H1 (cell line): ENCODE results near the gene TAF4. TPM values are rescaled to one million over a fixed set of nuclear protein-coding genes. Genes with fewer than 3 reads are reported as not detected.

Experiments
- CTCF ChIA-PET: fragments of 300-600 bp; sonication (Branson Sonifier 250); formaldehyde crosslinking; loops from one replicate; lab custom pipeline; 2021; ENCODE audit not compliant: partially characterized antibody; lab: Charles Lee
- POLR2A ChIA-PET: fragments of 300-600 bp; sonication (Branson Sonifier 250); formaldehyde crosslinking; loops from one replicate; lab custom pipeline; 2021; ENCODE audit warnings: inconsistent platforms; ENCODE audit not compliant: partially characterized antibody; lab: Charles Lee
- DNase-seq, 2 experiments: peaks; one replicate each; pipeline versions ENCODE4 v3.0.0 to v3.0.0-alpha.2; 2010 to 2022; ENCODE audit warnings: low spot score in 2 of 2, low read depth in 1 of 2, mixed read lengths in 1 of 2
- FAIRE-seq: peaks from 2 replicates; lab custom pipeline; 2011; peaks lifted over from hg19 to GRCh38; lab: Jason Lieb, UNC
- H2AFZ ChIP-seq: 2 replicates; pipeline ENCODE4 v1.8.1; 2012; ENCODE audit warnings: low read length, inconsistent platforms
- H2AK5ac ChIP-seq: 2 replicates; pipeline ENCODE4 v1.6.1; 2013; ENCODE audit warnings: low read depth, low read length
- H2BK120ac ChIP-seq: replicated peaks from 2 replicates; pipeline ENCODE3; 2013; ENCODE audit warnings: low read depth, low read length, inconsistent platforms
- H2BK12ac ChIP-seq: 2 replicates; pipeline ENCODE4 v1.6.1; 2013; ENCODE audit warnings: low read depth, low read length
- H2BK15ac ChIP-seq: 2 replicates; pipeline ENCODE4 v1.6.1; 2013; ENCODE audit warnings: low read length
- H2BK20ac ChIP-seq: 2 replicates; pipeline ENCODE4 v1.6.1; 2013; ENCODE audit warnings: low read length
- H2BK5ac ChIP-seq: 2 replicates; pipeline ENCODE4 v1.6.1; 2013; ENCODE audit warnings: low read depth, low read length
- H3K14ac ChIP-seq: 2 replicates; pipeline ENCODE4 v1.6.1; 2013; ENCODE audit warnings: inconsistent platforms; ENCODE audit not compliant: insufficient read length
- H3K18ac ChIP-seq: 2 replicates; pipeline ENCODE4 v1.6.1; 2013; ENCODE audit warnings: low read length; ENCODE audit errors: extremely low read depth
- H3K23ac ChIP-seq: 2 replicates; pipeline ENCODE4 v1.6.1; 2013; ENCODE audit warnings: inconsistent platforms; ENCODE audit not compliant: insufficient read length
- H3K23me2 ChIP-seq: 2 replicates; pipeline ENCODE4 v1.6.1; 2013; ENCODE audit warnings: low read depth, low read length
- H3K27ac ChIP-seq: 2 replicates; pipeline ENCODE4 v1.6.1; 2011; ENCODE audit warnings: low read depth, low read length, inconsistent platforms
- H3K27me3 ChIP-seq, 4 experiments: replicated peaks in 1 of 4; 1 replicate in 1 of 4; 2 replicates in 3 of 4; pipeline versions ENCODE4 v1.6.1 to v1.8.1; 2011 to 2013; ENCODE audit warnings: low read length in 3 of 4, mild to moderate bottlenecking in 3 of 4, inconsistent platforms in 2 of 4, mixed read lengths in 2 of 4, moderate library complexity in 1 of 4; ENCODE audit not compliant: control insufficient read depth in 3 of 4, insufficient read depth in 3 of 4; ENCODE audit errors: extremely low read depth in 1 of 4
- H3K36me3 ChIP-seq, 4 experiments: 2 replicates each; pipeline versions ENCODE4 v1.6.1 to v1.8.1; 2011 to 2013; ENCODE audit warnings: mild to moderate bottlenecking in 4 of 4, low read length in 3 of 4, moderate library complexity in 2 of 4, control low read depth in 1 of 4, inconsistent platforms in 1 of 4; ENCODE audit not compliant: insufficient read depth in 4 of 4, control insufficient read depth in 2 of 4
- H3K4ac ChIP-seq: replicated peaks from 2 replicates; pipeline ENCODE3; 2013; ENCODE audit warnings: low read length, low read depth, mixed read lengths, inconsistent platforms; ENCODE audit not compliant: insufficient read length
- H3K4me1 ChIP-seq, 4 experiments: replicated peaks in 1 of 4; 1 replicate in 1 of 4; 2 replicates in 3 of 4; pipeline versions ENCODE4 v1.6.1 to v1.8.1; 2011 to 2013; ENCODE audit warnings: low read length in 3 of 4, inconsistent platforms in 2 of 4, mixed read lengths in 1 of 4; ENCODE audit not compliant: insufficient read depth in 4 of 4, control insufficient read depth in 3 of 4
- H3K4me2 ChIP-seq, 2 experiments: 2 replicates each; pipeline versions ENCODE4 v1.6.1 to v1.8.1; 2011 to 2013; ENCODE audit warnings: low read depth in 2 of 2, low read length in 2 of 2, control low read depth in 1 of 2, inconsistent platforms in 1 of 2, mild to moderate bottlenecking in 1 of 2; ENCODE audit not compliant: insufficient read depth in 1 of 2
- H3K4me3 ChIP-seq, 4 experiments: fragments of 200-600, 300-600 bp in 1 of 4; sonication (generic), shearing (Covaris generic), sonication (Bioruptor Twin) in 1 of 4; 2 replicates each; pipeline versions ENCODE4 v1.5.1 to v1.8.1; 2011 to 2016; ENCODE audit warnings: low read length in 4 of 4, low read depth in 3 of 4, control low read depth in 2 of 4, inconsistent platforms in 2 of 4, mild to moderate bottlenecking in 2 of 4, mixed read lengths in 1 of 4, moderate library complexity in 1 of 4; ENCODE audit not compliant: insufficient read depth in 2 of 4; ENCODE audit errors: extremely low read depth in 1 of 4
- H3K56ac ChIP-seq: replicated peaks from 2 replicates; pipeline ENCODE3; 2013; ENCODE audit warnings: low read depth, mild to moderate bottlenecking, mixed read lengths, low read length, inconsistent platforms; ENCODE audit not compliant: insufficient read length
- H3K79me1 ChIP-seq: 2 replicates; pipeline ENCODE4 v1.6.1; 2013; ENCODE audit warnings: low read depth, low read length, control low read depth
- H3K79me2 ChIP-seq, 2 experiments: 2 replicates each; pipeline versions ENCODE4 v1.6.1 to v1.8.1; 2012 to 2013; ENCODE audit warnings: low read length in 2 of 2, mild to moderate bottlenecking in 2 of 2, inconsistent platforms in 1 of 2; ENCODE audit not compliant: insufficient read depth in 2 of 2, control insufficient read depth in 1 of 2
- H3K9ac ChIP-seq, 4 experiments: replicated peaks in 1 of 4; 1 replicate in 1 of 4; 2 replicates in 3 of 4; pipeline versions ENCODE4 v1.6.1 to v1.8.1; 2011 to 2013; ENCODE audit warnings: low read depth in 3 of 4, low read length in 3 of 4, control low read depth in 2 of 4, mild to moderate bottlenecking in 2 of 4, moderate library complexity in 2 of 4, inconsistent platforms in 1 of 4; ENCODE audit errors: extremely low read depth in 1 of 4
- H3K9me3 ChIP-seq, 2 experiments: 2 replicates each; pipeline versions ENCODE4 v1.6.1 to v1.8.1; 2012 to 2013; ENCODE audit warnings: mild to moderate bottlenecking in 2 of 2, moderate library complexity in 2 of 2, control low read depth in 1 of 2, inconsistent platforms in 1 of 2, low read depth in 1 of 2, low read length in 1 of 2, mixed read lengths in 1 of 2; ENCODE audit not compliant: insufficient read depth in 2 of 2
- H4K20me1 ChIP-seq, 2 experiments: replicated peaks in 1 of 2; 2 replicates each; pipeline versions ENCODE3 to v1.8.1; 2011 to 2013; ENCODE audit warnings: inconsistent platforms in 2 of 2, low read length in 2 of 2, mild to moderate bottlenecking in 1 of 2; ENCODE audit not compliant: insufficient read depth in 2 of 2, control insufficient read depth in 1 of 2
- H4K5ac ChIP-seq: 2 replicates; pipeline ENCODE4 v1.6.1; 2013; ENCODE audit warnings: low read length, low read depth, mixed read lengths, inconsistent platforms; ENCODE audit not compliant: insufficient read length
- H4K8ac ChIP-seq: 2 replicates; pipeline ENCODE4 v1.8.0; 2013; ENCODE audit warnings: mild to moderate bottlenecking, moderate library complexity, low read length, inconsistent platforms; ENCODE audit not compliant: insufficient read depth; ENCODE audit errors: extremely low read depth
- H4K91ac ChIP-seq: replicated peaks from 2 replicates; pipeline ENCODE3; 2013; ENCODE audit warnings: low read length, mixed read lengths, inconsistent platforms; ENCODE audit not compliant: insufficient read length
- ATF3 ChIP-seq: IDR thresholded peaks from 2 replicates; pipeline ENCODE4 v1.6.1; 2011; ENCODE audit warnings: low read depth, mild to moderate bottlenecking, low read length; ENCODE audit not compliant: insufficient read depth
- BRCA1 ChIP-seq: IDR thresholded peaks from 2 replicates; pipeline ENCODE4 v1.6.1; 2012; ENCODE audit warnings: low read depth, low read length, improper control_type of control experiment
- KDM4A ChIP-seq: IDR thresholded peaks from one replicate; pipeline ENCODE4 v1.7.1; 2012; ENCODE audit warnings: low read depth, mild to moderate bottlenecking, moderate library complexity, low read length, inconsistent platforms; ENCODE audit not compliant: severe bottlenecking
- SIN3A ChIP-seq, 2 experiments: IDR thresholded peaks in 1 of 2; conservative IDR thresholded peaks in 1 of 2; 2 replicates each; pipeline ENCODE4 v1.6.1; 2011 to 2012; ENCODE audit warnings: low read length in 2 of 2, improper control_type of control experiment in 1 of 2, low read depth in 1 of 2, mild to moderate bottlenecking in 1 of 2
- WGBS, 2 experiments: shearing (Covaris generic) in 1 of 2; methylation state at CpG; one replicate each; pipeline versions ENCODE4 v1.1.6 to v1.1.7; 2013 to 2015; ENCODE audit warnings: low lambda C conversion rate in 2 of 2, mixed read lengths in 2 of 2, inconsistent platforms in 1 of 2, low coverage in 1 of 2, missing lambda C conversion rate in 1 of 2; ENCODE audit not compliant: insufficient replicate concordance in 2 of 2, insufficient coverage in 1 of 2, insufficient read length in 1 of 2; ENCODE audit errors: extremely low coverage in 1 of 2, missing lambda C conversion rate in 1 of 2; 5-methylcytosine and 5-hydroxymethylcytosine counted together
- polyA plus RNA-seq, 7 experiments: library from polyadenylated mRNA; depleted of rRNA in 3 of 7; stranded (reverse) in 5 of 7; unstranded in 2 of 7; fragments of >200 nt in 5 of 7; fragments of 200-250 nt in 2 of 7; gene quantifications; 1 replicate in 5 of 7; 2 replicates in 1 of 7; 4 replicates in 1 of 7; pipeline versions ENCODE4 v1.2.1 to v1.2.3, GENCODE V29; 2011 to 2013; ENCODE audit warnings: missing spikeins in 2 of 7, mixed read lengths in 2 of 7
- total RNA-seq: library from RNA; stranded (reverse); fragmentation: NEBNext Ultra II Directional; extraction: Animal tissue kit (Norgen Biotek cat#: 25700); gene quantifications from 2 replicates; pipeline ENCODE4 v1.2.1, GENCODE V29; 2021

The TAF4 gene
- total and polyA plus RNA-seq, 2 of the 8 experiments (the other 6 are each of a cell fraction or from before 2014, with no cell fraction given), result 16.0 to 30.1 TPM

- Histone ChIP-seq H3K23me2 (no peaks in the 10 kb centered on the region), H2BK12ac (no peak overlapping the region), H3K27ac (no peak overlapping the region), H3K4me2 (no peak overlapping the region), H3K79me1 (peaks cover 38% of the 10 kb centered on the region), H3K23ac (no peak overlapping the region), H4K5ac (no peak overlapping the region), H3K4me1 (peaks cover 2 to 22% (median 10%) of the 10 kb centered on the region in 4 experiments), H2AK5ac (no peak overlapping the region), H3K27me3 (no peaks in the 10 kb centered on the region), H3K18ac (no peak overlapping the region), H4K8ac (no peak overlapping the region), H2BK15ac (no peak overlapping the region), H3K4me3 (no peak overlapping the region), H3K4ac (no peak overlapping the region), H3K36me3 (no peaks in the 10 kb centered on the region), H2BK5ac (0 out of 2 replicates have a peak overlapping the region, but pooled peaks have one; percentile 3), H3K9ac (no peak overlapping the region), H3K79me2 (peaks cover 16 to 91% of the 10 kb centered on the region in 2 experiments), H4K20me1 (peaks cover 14 to 33% of the 10 kb centered on the region in 2 experiments), H3K14ac (no peak overlapping the region), H4K91ac (no peak overlapping the region), H3K56ac (no peak overlapping the region), H3K9me3 (no peaks in the 10 kb centered on the region), H2BK120ac (no peak overlapping the region), H2AFZ (no peak overlapping the region), H2BK20ac (no peak overlapping the region)
- CTCF ChIA-PET, result interaction anchor here (1.5 to 2.3 kb wide), 3 partner anchors 10 to 103 kb away, joined by 4 to 11 read pairs (median 5); no protein-coding TSS in a partner anchor
- FAIRE-seq (no peak), DNase-seq (no peak)
- TF ChIP-seq SIN3A (conservative IDR thresholded peaks at IDR 0.05 in 1 of 2, IDR thresholded peaks at IDR 0.05 in 1 of 2; ENCODE audit: low read depth in 1 of 2, low read length in 2 of 2), result no peak
- no peak for TF ChIP-seq BRCA1
- TF ChIP-seq ATF3, result no peak
- TF ChIP-seq KDM4A, result no peak
- POLR2A ChIA-PET, result interaction anchor here (2.6 kb wide), 1 partner anchor 36 kb away, joined by 14 read pairs; no protein-coding TSS in a partner anchor
- 93% methylated on average over 9 of the region's 9 CpGs; no CpG with 5 or more reads in 1 of the 2 experiments for WGBS, 2 experiments
Measured at GRCh38 chr20:62030357-62030756, 35.3 kb downstream of the TAF4 start.
